ENCODE measurements around the gene RAI1.

DNA sequence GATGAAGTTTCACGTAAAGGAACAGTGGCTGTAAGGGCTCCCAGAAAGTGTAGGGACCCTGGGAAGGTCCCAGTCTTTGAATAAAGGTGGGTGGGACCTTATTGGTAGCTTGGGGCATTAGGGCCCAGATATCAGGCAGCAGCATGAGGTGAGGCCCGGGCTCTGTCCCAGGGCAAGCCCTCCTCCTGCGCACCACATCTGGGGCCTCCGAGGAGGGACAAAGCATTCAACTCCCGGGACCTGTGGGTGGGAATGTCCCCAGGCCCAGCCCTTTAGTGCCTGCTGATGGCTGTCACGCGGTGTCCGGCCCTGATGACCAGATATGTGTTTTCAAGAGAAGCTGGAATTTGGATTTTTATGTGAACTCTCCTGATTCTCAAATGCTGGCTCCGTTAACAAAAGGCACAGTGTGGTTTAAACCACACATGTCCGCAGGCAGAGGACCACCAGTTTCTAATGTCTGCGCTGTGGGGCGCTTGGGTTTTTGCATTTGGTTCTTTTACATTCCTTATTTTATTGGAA lies 30.4 kb downstream of the RAI1 start:
- TF ChIP-seq, protein P1, sequence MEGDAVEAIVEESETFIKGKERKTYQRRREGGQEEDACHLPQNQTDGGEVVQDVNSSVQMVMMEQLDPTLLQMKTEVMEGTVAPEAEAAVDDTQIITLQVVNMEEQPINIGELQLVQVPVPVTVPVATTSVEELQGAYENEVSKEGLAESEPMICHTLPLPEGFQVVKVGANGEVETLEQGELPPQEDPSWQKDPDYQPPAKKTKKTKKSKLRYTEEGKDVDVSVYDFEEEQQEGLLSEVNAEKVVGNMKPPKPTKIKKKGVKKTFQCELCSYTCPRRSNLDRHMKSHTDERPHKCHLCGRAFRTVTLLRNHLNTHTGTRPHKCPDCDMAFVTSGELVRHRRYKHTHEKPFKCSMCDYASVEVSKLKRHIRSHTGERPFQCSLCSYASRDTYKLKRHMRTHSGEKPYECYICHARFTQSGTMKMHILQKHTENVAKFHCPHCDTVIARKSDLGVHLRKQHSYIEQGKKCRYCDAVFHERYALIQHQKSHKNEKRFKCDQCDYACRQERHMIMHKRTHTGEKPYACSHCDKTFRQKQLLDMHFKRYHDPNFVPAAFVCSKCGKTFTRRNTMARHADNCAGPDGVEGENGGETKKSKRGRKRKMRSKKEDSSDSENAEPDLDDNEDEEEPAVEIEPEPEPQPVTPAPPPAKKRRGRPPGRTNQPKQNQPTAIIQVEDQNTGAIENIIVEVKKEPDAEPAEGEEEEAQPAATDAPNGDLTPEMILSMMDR (IDR thresholded peaks at IDR 0.05) = no peak
- TF ChIP-seq POLR2A (IDR thresholded peaks at IDR 0.05) = no peak
